Small intestine (tissue), 7 donors: Measurements from ENCODE around the gene NEK6. TPM values are rescaled to one million over a fixed set of nuclear protein-coding genes. Genes with fewer than 3 reads are reported as not detected.

Experiments used
- DNase-seq, 2 donors: peaks; one replicate each; pipeline versions ENCODE4 v3.0.0 to v3.0.0-alpha.2; 2013
- FAIRE-seq: peaks from 2 replicates; lab custom pipeline; 2012; peaks lifted over from hg19 to GRCh38; lab: Jason Lieb, UNC
- H3K27ac ChIP-seq, 3 donors: one replicate each; pipeline ENCODE4 v1.5.1; 2013; ENCODE audit warnings: low read length in 2 of 3, mild to moderate bottlenecking in 2 of 3, control low read depth in 1 of 3, inconsistent platforms in 1 of 3, low read depth in 1 of 3, moderate library complexity in 1 of 3
- H3K27me3 ChIP-seq, 3 donors: one replicate each; pipeline ENCODE4 v1.6.1; 2013; ENCODE audit warnings: low read length in 3 of 3, inconsistent platforms in 1 of 3; ENCODE audit not compliant: control insufficient read depth in 3 of 3, insufficient read depth in 3 of 3
- H3K36me3 ChIP-seq, 3 donors: one replicate each; pipeline ENCODE4 v1.6.1; 2013; ENCODE audit warnings: low read length in 3 of 3, inconsistent platforms in 1 of 3, low read depth in 1 of 3, mild to moderate bottlenecking in 1 of 3, moderate library complexity in 1 of 3; ENCODE audit not compliant: control insufficient read depth in 3 of 3, insufficient read depth in 2 of 3
- H3K4me1 ChIP-seq, 3 donors: one replicate each; pipeline ENCODE4 v1.6.1; 2013; ENCODE audit warnings: low read length in 2 of 3, inconsistent platforms in 1 of 3, low read depth in 1 of 3, mild to moderate bottlenecking in 1 of 3, moderate library complexity in 1 of 3; ENCODE audit not compliant: control insufficient read depth in 3 of 3, insufficient read depth in 2 of 3
- H3K4me3 ChIP-seq, 3 donors: one replicate each; pipeline ENCODE4 v1.5.1; 2013; ENCODE audit warnings: low read length in 3 of 3, control low read depth in 1 of 3, inconsistent platforms in 1 of 3, low read depth in 1 of 3, mild to moderate bottlenecking in 1 of 3, moderate library complexity in 1 of 3
- H3K9me3 ChIP-seq, 2 donors: one replicate each; pipeline ENCODE4 v1.6.1; 2013; ENCODE audit warnings: low read depth in 1 of 2, low read length in 1 of 2; ENCODE audit not compliant: control insufficient read depth in 2 of 2, insufficient read depth in 1 of 2
- WGBS, 3 donors: extraction: QIAGEN DNeasy Blood & Tissue Kit; methylation state at CpG; one replicate each; pipeline ENCODE4 v1.1.7; 2013; 5-methylcytosine and 5-hydroxymethylcytosine counted together
- polyA plus RNA-seq, 4 donors: library from polyadenylated mRNA; stranded (reverse) in 3 of 4; unstranded in 1 of 4; fragments of 200-250 nt in 3 of 4; fragments of 120-200 nt in 1 of 4; gene quantifications; one replicate each; pipeline versions ENCODE4 v1.2.1 to v1.2.3, GENCODE V29; 2013
- donor health status: healthy with polysubstance abuse.
- donor health status: control.
- donor health status: control.
- donor health status: Bipolar disorder and iron deficiency.
- donor health status: healthy.

NEK6 gene
- polyA plus RNA-seq, 4 donors, result 9.7 to 31.2 (median 23.6) TPM

GRCh38 chr9:124326378-124326777 is 68.6 kb downstream of the NEK6 start:
- Histone ChIP-seq H3K27ac (no peak overlapping the region), H3K36me3 (peaks cover 0 to 95% (median 5%) of the 10 kb centered on the region in 3 donors), H3K27me3 (no peaks in the 10 kb centered on the region), H3K9me3 (no peaks in the 10 kb centered on the region), H3K4me1 (no peaks in the 10 kb centered on the region), H3K4me3 (no peak overlapping the region)
- FAIRE-seq (no peak), DNase-seq (no peak)
- 90 to 96% (median 90%) methylated on average over 19 to 21 of the region's 21 CpGs for WGBS, 3 donors

- Histone ChIP-seq H3K27ac (no peak overlapping the region), H3K36me3 (peaks cover 0 to 95% (median 5%) of the 10 kb centered on the region in 3 donors), H3K27me3 (no peaks in the 10 kb centered on the region), H3K4me3 (no peak overlapping the region), H3K9me3 (no peaks in the 10 kb centered on the region), H3K4me1 (no peaks in the 10 kb centered on the region)
- 86 to 92% (median 92%) methylated on average over 9 of the region's 9 CpGs for WGBS, 3 donors
- FAIRE-seq (no peak), DNase-seq (no peak)
These were observed 69.7 kb downstream of the NEK6 start for GRCh38 chr9:124327491-124327890.

- peaks cover 0 to 95% (median 5%) of the 10 kb centered on the region in 3 donors for H3K36me3 ChIP-seq
- WGBS, 3 donors, result 92 to 95% (median 94%) methylated on average over 11 to 12 of the region's 12 CpGs
- H3K27me3 ChIP-seq, result no peaks in the 10 kb centered on the region
- no peaks in the 10 kb centered on the region for H3K4me1 ChIP-seq
- H3K9me3 ChIP-seq, result no peaks in the 10 kb centered on the region
- no peak overlapping the region for H3K27ac ChIP-seq
- no peak overlapping the region for H3K4me3 ChIP-seq
- DNase-seq (no peak), FAIRE-seq (no peak)
These were observed 70.5 kb downstream of the NEK6 start for GRCh38 chr9:124328285-124328684.

- no peaks in the 10 kb centered on the region for H3K4me1 ChIP-seq
- H3K27me3 ChIP-seq, result no peaks in the 10 kb centered on the region
- H3K36me3 ChIP-seq, result peaks cover 0 to 91% (median 8%) of the 10 kb centered on the region in 3 donors
- no peaks in the 10 kb centered on the region for H3K9me3 ChIP-seq
- no peak overlapping the region for H3K4me3 ChIP-seq
- no peak overlapping the region for H3K27ac ChIP-seq
- 89 to 94% (median 93%) methylated on average over 19 of the region's 19 CpGs for WGBS, 3 donors
- DNase-seq, result no peak
- FAIRE-seq, result no peak
These were observed 71.5 kb downstream of the NEK6 start for GRCh38 chr9:124329206-124329792.

DNA sequence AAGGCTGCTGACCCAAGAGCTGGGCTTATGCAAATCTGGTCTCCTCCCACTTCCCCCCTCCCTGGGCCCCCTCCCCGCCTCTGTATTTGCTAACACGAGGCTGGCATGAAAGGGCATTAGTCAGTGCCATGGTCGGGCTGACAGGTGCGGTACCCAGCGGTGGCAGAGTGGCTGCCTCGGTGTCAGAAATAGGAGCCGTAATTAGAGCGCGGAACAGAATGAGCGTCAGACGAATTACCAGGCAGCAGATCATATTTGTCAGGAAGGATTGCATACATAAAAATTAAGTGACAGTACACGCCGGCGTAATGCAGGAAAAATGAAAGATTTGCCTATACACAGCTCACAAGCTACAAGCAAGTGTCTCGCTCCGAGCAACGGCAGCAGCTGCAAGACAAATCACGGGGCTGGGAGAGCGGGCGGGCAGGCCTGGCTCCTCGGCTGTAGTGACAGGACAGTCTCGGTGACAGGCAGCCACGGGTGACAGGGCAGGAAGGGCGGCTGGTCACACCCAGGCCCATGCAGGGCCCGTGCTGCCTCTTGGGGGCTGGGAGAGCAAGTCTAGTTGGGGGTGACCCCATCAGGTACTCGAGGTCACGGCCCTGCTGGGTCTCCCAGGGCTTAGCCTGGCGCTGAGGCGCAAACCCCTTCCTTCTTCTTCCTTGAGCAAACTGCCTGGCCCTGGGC is 72.4 kb downstream of the NEK6 start:
- no peak for DNase-seq
- Histone ChIP-seq H3K4me3 (no peak overlapping the region), H3K27ac (no peak overlapping the region), H3K27me3 (no peaks in the 10 kb centered on the region), H3K9me3 (no peaks in the 10 kb centered on the region), H3K4me1 (no peaks in the 10 kb centered on the region), H3K36me3 (peaks cover 0 to 93% (median 8%) of the 10 kb centered on the region in 3 donors)
- FAIRE-seq, result no peak
- 88 to 91% (median 90%) methylated on average over 29 of the region's 29 CpGs for WGBS, 3 donors

DNA sequence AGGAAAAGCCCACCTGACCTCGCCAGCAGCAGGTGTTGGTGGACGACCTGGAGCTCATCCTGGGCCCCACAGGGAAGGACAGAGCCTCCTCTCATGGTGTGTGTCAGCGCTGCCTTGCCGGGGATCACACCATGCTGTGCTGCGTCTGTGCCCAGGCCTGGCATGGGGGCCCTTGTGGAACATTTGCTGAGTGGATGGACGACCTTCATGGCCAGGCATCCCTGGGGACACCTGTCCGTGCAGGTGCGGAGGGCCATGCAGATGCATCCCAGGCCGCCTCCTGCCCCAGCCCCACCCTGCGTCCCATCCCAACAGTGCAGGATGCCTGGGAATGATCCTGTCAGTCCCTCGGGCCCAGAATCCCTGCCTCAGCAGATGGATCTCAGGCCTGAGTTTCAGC is 73.8 kb downstream of the NEK6 start:
- Histone ChIP-seq H3K4me1 (no peaks in the 10 kb centered on the region), H3K27me3 (no peaks in the 10 kb centered on the region), H3K36me3 (peaks cover 2 to 89% (median 8%) of the 10 kb centered on the region in 3 donors), H3K9me3 (no peaks in the 10 kb centered on the region), H3K4me3 (no peak overlapping the region), H3K27ac (no peak overlapping the region)
- WGBS, 3 donors, result 83 to 89% (median 89%) methylated on average over 9 to 11 of the region's 11 CpGs
- FAIRE-seq (no peak), DNase-seq (no peak)

- no peak overlapping the region for H3K4me3 ChIP-seq
- H3K36me3 ChIP-seq, result peaks cover 4 to 84% (median 8%) of the 10 kb centered on the region in 3 donors
- no peaks in the 10 kb centered on the region for H3K4me1 ChIP-seq
- H3K27ac ChIP-seq, result no peak overlapping the region
- FAIRE-seq (no peak), DNase-seq (no peak)
- WGBS, 3 donors, result 76 to 86% (median 85%) methylated on average over 25 to 28 of the region's 28 CpGs
- peaks cover 0 to 5% of the 10 kb centered on the region in 2 donors for H3K9me3 ChIP-seq
- H3K27me3 ChIP-seq, result no peaks in the 10 kb centered on the region
These were observed 74.8 kb downstream of the NEK6 start for GRCh38 chr9:124332361-124333202.

GRCh38 chr9:124333203-124333579 is 75.4 kb downstream of the NEK6 start:
- no peaks in the 10 kb centered on the region for H3K27me3 ChIP-seq
- H3K27ac ChIP-seq, result no peak overlapping the region
- 92 to 98% (median 96%) methylated on average over 7 of the region's 7 CpGs for WGBS, 3 donors
- H3K9me3 ChIP-seq, result peaks cover 0 to 5% of the 10 kb centered on the region in 2 donors
- no peak overlapping the region for H3K4me3 ChIP-seq
- H3K36me3 ChIP-seq, result peaks cover 4 to 82% (median 8%) of the 10 kb centered on the region in 3 donors
- DNase-seq (no peak), FAIRE-seq (no peak)
- no peaks in the 10 kb centered on the region for H3K4me1 ChIP-seq
